Nucleus accumbens (tissue), 56 donors: ENCODE results near the gene CLPTM1L.
"Not testable (repeated sequence)": the region's sequence is repeated elsewhere in the genome, so short reads cannot be mapped to it uniquely, and the experiment has no call there.

Source experiments
- DNase-seq, 56 donors: peaks; one replicate each; lab custom pipeline; 2025; lab: John Stamatoyannopoulos, UW

The CLPTM1L gene

DNA sequence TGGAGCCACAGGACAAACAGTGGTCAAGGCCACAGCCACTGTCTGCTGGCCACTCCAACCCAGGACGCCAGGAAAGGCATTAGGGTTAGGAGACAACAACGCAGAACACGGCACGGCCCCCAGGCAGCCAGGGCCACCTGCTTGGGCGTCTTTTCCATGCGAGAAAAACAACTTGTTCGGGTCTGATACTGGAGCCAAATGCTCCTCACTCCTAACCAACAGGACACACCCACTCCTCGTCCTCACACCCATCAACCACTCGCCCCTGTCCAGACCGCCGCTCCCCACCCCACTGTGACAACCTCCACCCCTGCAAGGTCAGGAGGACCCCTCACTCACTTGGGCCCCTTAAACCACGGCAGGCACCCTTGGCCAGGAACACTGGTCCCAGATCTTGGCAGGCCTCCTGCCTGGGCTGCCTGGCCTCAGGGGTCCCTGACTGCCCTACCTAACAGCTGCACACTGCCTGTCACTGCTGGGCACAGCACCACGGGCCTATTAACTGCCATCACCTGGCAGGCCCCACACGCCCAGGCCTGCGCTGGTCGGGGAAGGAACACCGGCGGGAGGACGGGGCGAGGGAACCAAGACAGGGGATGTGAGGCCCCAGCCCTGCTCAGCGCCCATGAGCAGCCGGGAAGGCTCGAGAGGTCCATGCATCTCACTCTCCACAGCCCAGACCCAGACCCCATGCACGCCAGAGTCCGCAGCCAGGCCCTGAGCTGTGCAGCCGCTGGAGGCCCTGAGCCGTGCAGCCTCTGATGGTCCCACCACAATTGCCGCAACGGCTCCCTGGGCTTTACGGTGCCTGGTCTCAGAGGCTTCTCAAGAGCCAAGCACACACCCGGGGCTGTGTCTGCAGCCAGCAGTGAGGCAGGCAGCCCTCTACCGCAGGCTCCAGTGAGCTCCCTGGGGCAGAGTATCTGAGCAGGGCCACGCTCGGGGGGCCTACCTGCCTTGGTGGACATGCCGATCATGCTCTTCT, 13.8 kb downstream of the CLPTM1L start:
- DNase-seq: no peak

GRCh38 chr5:1330146-1330846, 14.6 kb downstream of the CLPTM1L start:
- no peak for DNase-seq

GRCh38 chr5:1329111-1329579, 15.8 kb downstream of the CLPTM1L start:
- no peak for DNase-seq

DNA sequence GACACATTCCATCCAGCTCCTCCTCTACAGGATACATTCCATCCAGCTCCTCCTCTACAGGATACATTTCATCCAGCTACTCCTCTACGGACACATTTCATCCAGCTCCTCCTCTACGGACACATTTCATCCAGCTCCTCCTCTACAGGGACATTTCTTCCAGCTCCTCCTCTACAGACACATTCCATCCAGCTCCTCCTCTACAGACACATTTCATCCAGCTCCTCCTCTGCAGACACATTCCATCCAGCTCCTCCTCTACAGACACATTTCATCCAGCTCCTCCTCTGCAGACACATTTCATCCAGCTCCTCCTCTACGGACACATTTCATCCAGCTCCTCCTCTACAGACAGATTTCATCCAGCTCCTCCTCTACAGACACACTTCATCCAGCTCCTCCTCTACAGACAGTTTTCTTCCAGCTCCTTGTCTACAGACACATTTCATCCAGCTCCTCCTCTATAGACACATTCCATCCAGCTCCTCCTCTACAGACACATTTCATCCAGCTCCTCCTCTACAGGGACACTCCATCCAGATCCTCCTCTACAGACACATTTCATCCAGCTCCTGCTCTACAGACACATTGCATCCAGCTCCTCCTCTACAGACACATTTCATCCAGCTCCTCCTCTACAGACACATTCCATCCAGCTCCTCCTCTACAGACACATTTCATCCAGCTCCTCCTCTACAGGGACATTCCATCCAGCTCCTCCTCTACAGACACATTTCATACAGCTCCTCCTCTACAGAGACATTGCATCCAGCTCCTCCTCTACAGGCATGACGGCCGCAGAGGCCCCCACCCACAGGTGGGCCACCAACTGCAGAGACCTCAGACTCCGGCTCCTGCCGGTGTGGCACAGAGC, 16.4 kb downstream of the CLPTM1L start:
- not testable (repeated sequence) for DNase-seq

DNA sequence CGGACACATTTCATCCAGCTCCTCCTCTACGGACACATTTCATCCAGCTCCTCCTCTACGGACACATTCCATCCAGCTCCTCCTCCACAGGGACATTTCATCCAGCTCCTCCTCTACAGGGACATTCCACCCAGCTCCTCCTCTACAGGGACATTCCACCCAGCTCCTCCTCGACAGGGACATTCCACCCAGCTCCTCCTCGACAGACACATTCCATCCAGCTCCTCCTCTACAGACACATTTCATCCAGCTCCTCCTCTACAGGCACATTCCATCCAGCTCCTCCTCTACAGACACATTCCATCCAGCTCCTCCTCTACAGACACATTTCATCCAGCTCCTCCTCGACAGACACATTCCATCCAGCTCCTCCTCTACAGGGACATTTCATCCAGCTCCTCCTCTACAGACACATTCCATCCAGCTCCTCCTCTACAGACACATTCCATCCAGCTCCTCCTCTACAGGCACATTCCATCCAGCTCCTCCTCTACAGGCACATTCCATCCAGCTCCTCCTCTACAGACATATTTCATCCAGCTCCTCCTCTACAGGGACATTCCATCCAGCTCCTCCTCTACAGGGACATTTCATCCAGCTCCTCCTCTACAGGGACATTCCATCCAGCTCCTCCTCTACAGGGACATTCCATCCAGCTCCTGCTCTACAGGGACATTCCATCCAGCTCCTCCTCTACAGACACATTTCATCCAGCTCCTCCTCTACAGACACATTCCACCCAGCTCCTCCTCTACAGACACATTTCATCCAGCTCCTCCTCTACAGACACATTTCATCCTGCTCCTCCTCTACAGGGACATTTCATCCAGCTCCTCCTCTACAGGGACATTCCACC, 17.8 kb downstream of the CLPTM1L start:
- not testable (repeated sequence) for DNase-seq

- DNase-seq: not testable (repeated sequence)
Observed at GRCh38 chr5:1326532-1326875, 18.4 kb downstream of the CLPTM1L start.

DNA sequence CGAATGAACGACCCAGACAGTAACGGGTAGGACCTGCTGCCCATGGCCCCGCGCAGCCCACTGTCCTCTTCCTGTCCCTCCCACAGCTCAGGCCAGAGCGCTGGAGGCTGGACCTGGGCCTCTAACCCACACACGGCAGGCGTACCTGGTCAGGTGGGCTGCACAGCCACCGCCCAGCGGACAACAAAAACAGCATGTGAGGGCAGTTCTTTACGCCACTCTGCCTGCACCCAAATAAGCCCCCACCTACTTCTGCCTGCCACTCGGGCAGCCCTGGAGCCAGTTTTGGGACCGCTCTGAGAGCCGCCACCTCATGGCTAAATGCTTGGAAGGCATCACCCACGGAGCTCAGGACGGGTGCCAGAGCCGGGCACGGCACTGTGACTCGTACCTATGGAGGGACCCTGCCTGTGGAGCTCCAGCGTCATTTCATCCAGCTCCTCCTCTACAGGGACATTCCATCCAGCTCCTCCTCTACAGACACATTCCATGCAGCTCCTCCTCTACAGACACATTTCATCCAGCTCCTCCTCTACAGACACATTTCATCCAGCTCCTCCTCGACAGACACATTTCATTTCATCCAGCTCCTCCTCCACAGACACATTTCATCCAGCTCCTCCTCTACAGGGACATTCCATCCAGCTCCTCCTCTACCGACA, 18.9 kb downstream of the CLPTM1L start:
- DNase-seq: no peak

DNA sequence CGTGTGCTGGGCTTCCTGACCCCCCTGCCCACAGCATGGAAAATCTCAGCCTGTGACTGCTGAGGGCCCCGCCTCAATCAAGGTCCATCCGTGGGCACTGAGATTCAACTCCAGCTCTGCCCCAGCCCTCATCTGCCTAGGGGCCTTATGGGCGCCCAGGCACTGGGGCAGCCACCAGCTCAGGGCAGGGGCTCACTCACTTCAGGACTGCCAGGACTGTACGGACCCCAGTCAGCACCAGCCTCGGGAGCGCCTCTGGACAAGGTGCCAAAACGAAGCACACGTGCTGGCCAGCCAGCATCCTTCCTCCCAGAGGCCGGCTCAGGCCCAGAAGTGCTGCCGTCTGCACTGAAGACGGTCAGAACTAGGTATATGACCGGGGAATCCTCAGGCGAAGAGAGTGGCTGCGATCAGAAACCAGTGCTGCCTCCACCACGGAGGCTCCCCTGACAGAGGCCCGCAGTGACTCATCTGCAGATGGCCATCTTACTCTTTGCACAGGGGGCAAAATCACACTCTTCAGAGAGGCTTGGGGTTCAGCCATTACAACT, 19.6 kb downstream of the CLPTM1L start:
- DNase-seq: no peak

GRCh38 chr5:1324719-1325190, 20.1 kb downstream of the CLPTM1L start:
- DNase-seq: no peak

DNA sequence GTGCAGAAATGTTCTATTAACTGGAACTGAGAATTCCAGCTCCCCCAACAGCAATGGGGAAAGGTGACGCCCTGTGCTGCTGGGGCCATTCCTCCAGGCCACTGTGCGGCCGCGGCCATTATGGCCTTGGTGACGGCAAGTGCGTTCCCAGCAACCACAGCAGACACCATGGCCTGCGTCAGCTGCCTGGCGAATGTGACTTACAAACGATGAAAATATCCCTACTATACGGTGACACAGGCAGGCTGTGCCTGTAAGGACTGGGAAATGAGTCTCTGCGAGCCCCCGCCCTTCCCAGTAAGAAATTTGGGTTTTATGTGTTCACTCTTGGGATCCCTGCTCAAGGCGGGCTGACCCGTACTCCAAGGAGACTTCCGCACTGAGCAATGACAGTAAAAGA, 20.6 kb downstream of the CLPTM1L start:
- DNase-seq: no peak

DNA sequence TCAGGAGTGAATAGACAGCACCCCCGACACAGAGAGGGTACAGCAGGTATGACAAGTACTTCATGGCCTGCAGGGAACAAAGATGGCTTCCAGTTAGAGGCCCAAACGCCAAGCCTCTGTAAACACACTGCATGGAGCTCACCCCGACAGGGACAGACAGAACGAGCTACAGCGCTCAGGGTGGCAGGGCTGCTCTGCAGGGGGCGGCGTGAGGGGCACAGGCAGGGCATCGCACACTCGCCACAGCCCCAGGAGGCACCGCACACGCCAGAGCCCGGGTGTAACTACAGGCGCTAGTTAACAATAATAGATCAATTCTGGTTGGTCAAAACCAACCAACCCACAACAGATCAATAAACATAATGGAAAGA, 21.1 kb downstream of the CLPTM1L start:
- DNase-seq: no peak

DNA sequence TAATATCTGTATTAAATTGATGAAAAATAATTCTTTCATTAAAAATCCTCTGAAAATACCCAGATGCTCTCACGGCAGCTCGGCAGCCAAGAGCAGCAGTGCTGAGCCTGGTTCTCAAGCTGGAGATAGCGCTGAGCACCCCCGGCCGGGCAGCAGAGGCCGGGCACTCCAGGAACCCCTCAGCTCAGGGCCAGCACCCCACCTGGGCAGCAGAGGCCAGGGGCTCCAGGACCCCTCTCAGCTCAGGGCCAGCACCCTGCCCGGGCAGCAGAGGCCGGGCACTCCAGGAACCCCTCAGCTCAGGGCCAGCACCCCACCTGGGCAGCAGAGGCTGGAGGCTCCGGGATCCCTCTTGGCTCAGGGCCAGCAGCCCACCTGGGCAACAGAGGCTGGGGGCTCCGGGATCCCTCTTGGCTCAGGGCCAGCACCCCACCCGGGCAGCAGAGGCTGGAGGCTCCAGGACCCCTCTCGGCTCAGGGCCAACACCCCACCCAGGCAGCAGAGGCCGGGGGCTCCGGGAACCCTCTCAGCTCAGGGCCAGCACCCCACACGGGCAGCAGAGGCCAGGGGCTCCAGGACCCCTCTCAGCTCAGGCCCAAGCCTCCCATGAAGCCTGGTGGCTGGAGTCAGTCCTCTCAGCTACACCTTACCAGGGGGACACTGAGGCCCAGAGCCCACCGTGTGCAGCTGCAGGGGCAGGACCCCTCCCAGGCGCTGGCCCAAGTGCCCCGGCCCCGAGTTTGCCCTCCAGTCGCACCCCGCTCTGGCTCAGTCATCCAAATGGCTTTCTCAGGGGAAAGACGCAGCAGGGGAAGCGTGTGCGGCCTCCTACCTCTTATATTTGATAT, 21.7 kb downstream of the CLPTM1L start:
- no peak for DNase-seq

- no peak for DNase-seq
Observed at GRCh38 chr5:1322036-1322900, 22.6 kb downstream of the CLPTM1L start.

DNA sequence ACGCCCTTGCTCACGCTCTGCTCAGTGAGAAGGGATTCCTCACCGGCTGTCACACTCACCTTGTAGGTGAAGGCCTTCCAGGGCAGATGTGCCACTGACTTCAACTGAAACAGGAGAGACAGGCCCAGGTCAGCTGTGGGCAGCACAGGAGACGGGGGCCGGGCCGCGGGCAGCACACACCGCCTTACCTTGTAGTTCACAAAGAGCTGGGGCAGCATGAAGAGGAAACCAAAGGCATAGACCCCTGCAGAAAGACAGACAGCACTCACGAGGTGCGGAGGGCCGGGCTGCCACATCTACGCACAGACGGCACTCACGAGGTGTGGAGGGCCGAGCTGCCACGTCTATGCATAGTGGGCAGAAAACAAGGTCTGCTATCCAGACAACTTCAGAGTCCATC, 23.3 kb downstream of the CLPTM1L start:
- DNase-seq: no peak

GRCh38 chr5:1320436-1321344, 24.2 kb downstream of the CLPTM1L start:
- DNase-seq: no peak
